CD4-positive, alpha-beta T cell treated with Interleukin-4 for 1 hour (primary cell): Measurements from ENCODE around the gene GRHL1.
A peak's percentile ranks its signal among the peaks of the same experiment; 100 is the strongest.

ENCODE experiments used
- DNase-seq, 2 donors: peaks; one replicate each; pipeline ENCODE4 v3.0.0-alpha.2; 2020 to 2022

Gene GRHL1

GRCh38 chr2:10043906-10044601 lies 92.6 kb downstream of the GRHL1 start:
- DNase-seq: peak; percentile 95 to 97

- DNase-seq: no peak
Measured at GRCh38 chr2:10045561-10046355, 94.3 kb downstream of the GRHL1 start.

DNA sequence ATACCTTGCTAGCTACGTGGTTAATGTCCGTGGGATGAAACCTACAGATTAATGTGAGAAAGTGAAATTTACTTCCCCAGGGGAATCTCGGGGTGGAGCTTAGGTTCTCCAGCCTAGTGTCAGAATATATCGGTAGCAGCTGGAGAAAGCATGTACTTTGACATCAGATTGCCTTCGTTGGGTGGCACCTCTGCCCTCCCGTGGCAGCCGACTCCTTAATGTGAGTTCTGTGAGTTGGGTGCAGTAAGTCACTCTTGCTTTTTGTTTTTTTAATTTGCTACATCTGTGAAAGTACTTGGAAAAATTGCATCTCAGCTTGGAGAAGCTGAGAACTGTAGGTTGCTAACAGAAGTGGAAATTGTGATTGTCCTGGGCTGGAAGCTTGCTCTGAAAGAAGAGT lies 95.4 kb downstream of the GRHL1 start:
- no peak for DNase-seq

- no peak for DNase-seq
Measured at GRCh38 chr2:10047616-10048500, 96.4 kb downstream of the GRHL1 start.

- peak in 1 of 2 donors; percentile 71 for DNase-seq
Measured at GRCh38 chr2:10048501-10049171, 97.1 kb downstream of the GRHL1 start.
